Smooth muscle cell (in vitro differentiated cells): ENCODE results near the gene FOXC2. TPM values are rescaled to one million over a fixed set of nuclear protein-coding genes. Genes with fewer than 3 reads are reported as not detected.

Experiments
- DNase-seq: peaks from one replicate; lab custom pipeline; 2025; ENCODE audit not compliant: unreplicated experiment; lab: John Stamatoyannopoulos, UW
- H2AFZ ChIP-seq: fragments of 200-600 bp; sonication (generic); 2 replicates; pipeline ENCODE4 v1.6.0; 2016; ENCODE audit warnings: antibody characterized with exemption, low read depth, mild to moderate bottlenecking
- H3F3A ChIP-seq: fragments of 200-600 bp; sonication (generic); 2 replicates; pipeline ENCODE4 v1.6.0; 2017; ENCODE audit warnings: antibody characterized with exemption, low read depth
- H3K27ac ChIP-seq: fragments of 200-600 bp; sonication (generic); 2 replicates; pipeline ENCODE4 v1.5.1; 2016; ENCODE audit warnings: low read depth, mild to moderate bottlenecking
- H3K27me3 ChIP-seq: fragments of 200-600 bp; sonication (generic); 2 replicates; pipeline ENCODE4 v1.6.1; 2016; ENCODE audit warnings: low read depth, mild to moderate bottlenecking
- H3K36me3 ChIP-seq: fragments of 200-600 bp; sonication (generic); 2 replicates; pipeline ENCODE4 v1.5.1; 2016; ENCODE audit warnings: low read depth
- H3K4me1 ChIP-seq: fragments of 200-600 bp; sonication (generic); 2 replicates; pipeline ENCODE4 v1.5.1; 2016; ENCODE audit warnings: low read depth
- H3K4me2 ChIP-seq: fragments of 200-600 bp; sonication (generic); 2 replicates; pipeline ENCODE4 v1.6.0; 2016; ENCODE audit warnings: mild to moderate bottlenecking
- H3K4me3 ChIP-seq: fragments of 200-600 bp; sonication (generic); 2 replicates; pipeline ENCODE4 v1.5.1; 2016; ENCODE audit warnings: mild to moderate bottlenecking
- H3K79me2 ChIP-seq: fragments of 200-600 bp; sonication (generic); 2 replicates; pipeline ENCODE4 v1.6.0; 2016; ENCODE audit warnings: low read depth, mild to moderate bottlenecking
- H3K9ac ChIP-seq: fragments of 200-600 bp; sonication (generic); 2 replicates; pipeline ENCODE4 v1.6.0; 2016; ENCODE audit warnings: low read depth
- H3K9me3 ChIP-seq: fragments of 200-600 bp; sonication (generic); replicated peaks from 2 replicates; pipeline ENCODE4 v1.5.1; 2016; ENCODE audit warnings: low read depth
- H4K20me1 ChIP-seq: fragments of 200-600 bp; sonication (generic); 2 replicates; pipeline ENCODE4 v1.6.0; 2016; ENCODE audit warnings: low read depth
- CTCF ChIP-seq: fragments of 200-600 bp; sonication (generic); IDR thresholded peaks from 2 replicates; pipeline ENCODE4 v1.5.1; 2017; ENCODE audit warnings: borderline replicate concordance, mild to moderate bottlenecking, antibody characterized with exemption; ENCODE audit not compliant: insufficient read depth, poor library complexity, severe bottlenecking
- WGBS: methylation state at CpG from one replicate; pipeline ENCODE4 v1.1.7; 2016; ENCODE audit warnings: low lambda C conversion rate; 5-methylcytosine and 5-hydroxymethylcytosine counted together
- polyA plus RNA-seq: library from polyadenylated mRNA; unstranded; fragments of >200 nt; fragmentation: Nextera tagmentation; extraction: Ambion mirVana; gene quantifications from 2 replicates; pipeline ENCODE4 v1.2.1, GENCODE V29; 2016
- total RNA-seq: library from RNA; depleted of rRNA; stranded (reverse); fragments of >200 nt; gene quantifications from 2 replicates; pipeline ENCODE4 v1.2.3, GENCODE V29; 2014

Gene FOXC2
- total and polyA plus RNA-seq, 2 experiments from 2014 or later: 2.7 to 18.0 TPM

GRCh38 chr16:86597126-86597879 is 30.7 kb downstream of the FOXC2 start:
- Histone ChIP-seq H3K36me3 (no peaks in the 10 kb centered on the region), H3K27me3 (peaks cover 6% of the 10 kb centered on the region), H3K9ac (no peak overlapping the region), H3K4me3 (no peak overlapping the region), H3K79me2 (no peaks in the 10 kb centered on the region), H4K20me1 (no peaks in the 10 kb centered on the region), H2AFZ (no peak overlapping the region), H3K4me2 (no peak overlapping the region), H3F3A (no peaks in the 10 kb centered on the region), H3K4me1 (no peaks in the 10 kb centered on the region), H3K27ac (no peak overlapping the region), H3K9me3 (no peaks in the 10 kb centered on the region)
- WGBS: 97% methylated on average over 18 of the region's 18 CpGs
- no peak for TF ChIP-seq CTCF
- no peak for DNase-seq

DNA sequence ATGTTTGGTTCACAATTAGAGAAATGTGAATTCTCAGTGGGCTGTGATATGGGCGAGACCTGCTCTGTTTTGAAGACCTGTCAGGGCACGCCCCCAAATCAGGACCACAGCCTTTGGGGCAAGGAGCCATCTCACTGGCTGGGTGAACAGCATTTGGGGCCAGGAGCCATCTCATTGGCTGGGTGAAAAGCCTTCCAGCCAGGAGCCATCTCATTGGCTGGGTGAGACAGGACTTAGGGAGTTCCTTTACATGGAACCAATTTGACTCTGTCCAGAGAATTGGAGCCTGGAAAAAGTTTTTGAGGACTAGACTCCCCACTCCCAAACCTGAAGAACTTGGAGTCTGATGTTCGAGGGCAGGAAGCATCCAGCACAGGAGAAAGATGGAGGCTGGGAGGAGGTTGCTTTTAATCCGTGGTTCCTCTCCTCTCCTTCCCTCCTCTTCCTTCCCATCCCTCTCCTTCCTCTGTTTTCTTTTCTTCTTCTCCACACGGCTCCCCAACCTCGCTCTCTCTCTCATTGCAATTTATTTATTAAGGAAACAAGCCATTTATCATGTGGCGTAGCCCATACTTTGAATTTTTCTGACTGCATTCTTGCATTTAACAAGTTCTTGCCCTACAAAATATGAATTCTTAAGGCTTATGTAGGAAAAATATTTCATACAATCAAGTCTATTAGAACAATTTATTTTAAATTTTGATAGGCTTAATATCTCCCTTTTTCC is 31.4 kb downstream of the FOXC2 start:
- 89% methylated on average over 7 of the region's 7 CpGs for WGBS
- H3K27ac ChIP-seq: no peak overlapping the region
- H4K20me1 ChIP-seq: no peaks in the 10 kb centered on the region
- no peak overlapping the region for H2AFZ ChIP-seq
- H3K9me3 ChIP-seq: no peaks in the 10 kb centered on the region
- no peaks in the 10 kb centered on the region for H3K79me2 ChIP-seq
- H3K4me3 ChIP-seq: no peak overlapping the region
- H3K9ac ChIP-seq: no peak overlapping the region
- H3F3A ChIP-seq: no peaks in the 10 kb centered on the region
- H3K4me2 ChIP-seq: no peak overlapping the region
- TF ChIP-seq CTCF: no peak
- H3K4me1 ChIP-seq: no peaks in the 10 kb centered on the region
- H3K36me3 ChIP-seq: no peaks in the 10 kb centered on the region
- H3K27me3 ChIP-seq: peaks cover 6% of the 10 kb centered on the region
- no peak for DNase-seq

DNA sequence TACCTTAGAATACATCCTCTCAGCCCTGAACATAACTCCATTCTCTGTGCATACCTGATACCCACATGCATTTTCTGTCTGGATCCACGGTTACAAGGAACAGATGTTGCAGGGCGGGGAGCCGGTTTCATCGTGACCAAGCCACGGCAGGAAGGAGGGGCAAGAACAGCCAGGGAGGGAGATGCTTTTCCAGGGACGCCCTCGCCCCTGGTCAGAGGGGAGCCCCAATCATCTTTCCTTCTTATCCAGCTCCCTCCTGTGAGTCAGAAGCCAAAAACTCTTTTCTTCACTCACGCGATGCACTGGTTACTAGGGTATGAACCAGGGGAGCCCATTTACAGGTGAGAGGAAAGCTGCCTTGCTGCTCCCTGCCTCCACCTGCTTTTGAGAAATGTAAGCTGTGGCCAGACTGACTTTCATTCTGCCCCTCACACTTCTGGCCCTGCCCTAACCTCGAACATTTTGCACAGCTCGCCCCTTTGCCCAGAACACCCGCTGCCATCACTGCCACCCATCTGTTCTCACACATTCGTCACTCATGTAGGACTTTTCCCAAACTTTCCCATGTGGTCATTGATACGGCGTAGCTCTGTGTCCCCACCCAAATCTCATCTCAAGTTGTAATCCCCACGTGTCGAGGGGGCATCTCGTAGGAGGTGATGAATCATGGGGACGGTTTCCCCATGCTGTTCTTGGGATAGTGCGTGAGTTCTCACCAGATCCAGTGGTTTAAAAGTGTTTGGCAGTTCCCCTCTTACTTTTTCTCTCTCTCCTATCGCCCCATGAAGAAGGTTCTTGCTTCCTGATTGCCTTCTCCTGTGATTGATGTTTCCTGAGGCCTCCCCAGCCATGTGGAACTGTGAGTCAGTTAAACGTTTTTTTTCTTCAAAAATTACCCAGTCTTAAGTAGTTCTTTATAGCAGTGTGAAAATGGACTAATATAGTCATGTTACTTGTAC is 32.3 kb downstream of the FOXC2 start:
- no peak for DNase-seq
- Histone ChIP-seq H3K4me3 (no peak overlapping the region), H2AFZ (no peak overlapping the region), H3K4me2 (no peak overlapping the region), H3K9me3 (no peaks in the 10 kb centered on the region), H3K9ac (no peak overlapping the region), H3K27me3 (peaks cover 6% of the 10 kb centered on the region), H3K4me1 (no peaks in the 10 kb centered on the region), H3F3A (no peaks in the 10 kb centered on the region), H3K27ac (no peak overlapping the region), H3K36me3 (no peaks in the 10 kb centered on the region), H3K79me2 (no peaks in the 10 kb centered on the region), H4K20me1 (no peaks in the 10 kb centered on the region)
- TF ChIP-seq CTCF: no peak
- 83% methylated on average over 22 of the region's 22 CpGs for WGBS
